Activated B cell treated with CpG ODN at 0.5 μM for 24 hours (primary cell): ENCODE measurements around the gene NLK. TPM values are rescaled to one million over a fixed set of nuclear protein-coding genes. Genes with fewer than 3 reads are reported as not detected.
"Not testable (repeated sequence)": the region's sequence is repeated elsewhere in the genome, so short reads cannot be mapped to it uniquely, and the experiment has no call there.

Experiments
- ATAC-seq: fragments of 200-7000 bp; cut with Tn5 transposase; one replicate; pipeline ENCODE4 v1.10.0; 2021; ENCODE audit warnings: low read depth, mild to moderate bottlenecking, moderate library complexity
- CTCF ChIA-PET: fragments of 350-600 bp; sonication (Branson Sonifier 250); formaldehyde crosslinking; loops from one replicate; lab custom pipeline; 2021; ENCODE audit warnings: antibody characterized with exemption; lab: Charles Lee
- POLR2A ChIA-PET: fragments of 350-600 bp; sonication (Branson Sonifier 250); formaldehyde crosslinking; loops from one replicate; lab custom pipeline; 2021; ENCODE audit warnings: antibody characterized with exemption; lab: Charles Lee
- DNase-seq: peaks from one replicate; pipeline ENCODE4 v3.0.0; 2022
- H3K27ac Mint-ChIP-seq: one replicate; pipeline ENCODE4 v1.8.0; 2020; ENCODE audit warnings: mixed read lengths
- H3K27me3 Mint-ChIP-seq: one replicate; pipeline ENCODE4 v1.8.0; 2021; ENCODE audit warnings: mixed read lengths
- H3K36me3 Mint-ChIP-seq: one replicate; pipeline ENCODE4 v1.8.0; 2021; ENCODE audit warnings: low read depth, mixed read lengths
- H3K4me1 Mint-ChIP-seq: one replicate; pipeline ENCODE4 v1.8.0; 2021; ENCODE audit warnings: mixed read lengths
- H3K4me3 Mint-ChIP-seq: one replicate; pipeline ENCODE4 v1.8.0; 2020; ENCODE audit warnings: mild to moderate bottlenecking, mixed read lengths
- H3K9me3 Mint-ChIP-seq: one replicate; pipeline ENCODE4 v1.8.0; 2020; ENCODE audit warnings: mixed read lengths
- CTCF ChIP-seq: fragments of 200-600 bp; IDR thresholded peaks from one replicate; pipeline ENCODE4 v1.8.0; 2022; ENCODE audit warnings: antibody characterized with exemption, mild to moderate bottlenecking
- intact Hi-C: fragments of 100-400 bp; cut with micrococcal nuclease; formaldehyde crosslinking; loops from one replicate; pipeline ENCODE4 v1.15.1; 2024
- total RNA-seq: library from RNA; stranded (reverse); gene quantifications from 2 replicates; pipeline ENCODE4 v1.2.3, GENCODE V29; 2022

Gene NLK
- total RNA-seq, 1 donor from 2014 or later = 24.6 TPM

GRCh38 chr17:28178800-28179199 is 136.3 kb downstream of the NLK start:
- no peak for TF ChIP-seq CTCF
- ATAC-seq (no peak), DNase-seq (no peak)
- H3K36me3 Mint-ChIP-seq = peaks cover 27% of the 10 kb centered on the region
- intact Hi-C loops = no loop called here
- CTCF ChIA-PET = no interaction called here
- POLR2A ChIA-PET = no interaction called here
- no peaks in the 10 kb centered on the region for H3K27me3 Mint-ChIP-seq
- no peaks in the 10 kb centered on the region for H3K9me3 Mint-ChIP-seq
- H3K4me3 Mint-ChIP-seq = no peak overlapping the region
- H3K27ac Mint-ChIP-seq = no peak overlapping the region
- H3K4me1 Mint-ChIP-seq = peaks cover 5% of the 10 kb centered on the region

- H3K27me3 Mint-ChIP-seq = no peaks in the 10 kb centered on the region
These were observed 138.0 kb downstream of the NLK start for GRCh38 chr17:28180449-28180848.

GRCh38 chr17:28181568-28181967 is 139.1 kb downstream of the NLK start:
- H3K9me3 Mint-ChIP-seq = no peaks in the 10 kb centered on the region
- no peaks in the 10 kb centered on the region for H3K27me3 Mint-ChIP-seq
- CTCF ChIA-PET = no interaction called here
- POLR2A ChIA-PET = no interaction called here
- intact Hi-C loops = no loop called here
- TF ChIP-seq CTCF = no peak
- H3K27ac Mint-ChIP-seq = no peak overlapping the region
- peaks cover 36% of the 10 kb centered on the region for H3K36me3 Mint-ChIP-seq
- ATAC-seq (no peak), DNase-seq (no peak)
- no peaks in the 10 kb centered on the region for H3K4me1 Mint-ChIP-seq
- H3K4me3 Mint-ChIP-seq = no peak overlapping the region

More at GRCh38 chr17:28180449-28180848, 138.0 kb downstream of the NLK start:
- no peak overlapping the region for H3K4me3 Mint-ChIP-seq
- DNase-seq (no peak), ATAC-seq (no peak)
- H3K4me1 Mint-ChIP-seq = no peaks in the 10 kb centered on the region
- intact Hi-C loops = no loop called here
- no peak overlapping the region for H3K27ac Mint-ChIP-seq
- no peaks in the 10 kb centered on the region for H3K9me3 Mint-ChIP-seq
- H3K36me3 Mint-ChIP-seq = peaks cover 26% of the 10 kb centered on the region
- no peak for TF ChIP-seq CTCF
- ChIA-PET POLR2A (no interaction called here), CTCF (no interaction called here)

DNA sequence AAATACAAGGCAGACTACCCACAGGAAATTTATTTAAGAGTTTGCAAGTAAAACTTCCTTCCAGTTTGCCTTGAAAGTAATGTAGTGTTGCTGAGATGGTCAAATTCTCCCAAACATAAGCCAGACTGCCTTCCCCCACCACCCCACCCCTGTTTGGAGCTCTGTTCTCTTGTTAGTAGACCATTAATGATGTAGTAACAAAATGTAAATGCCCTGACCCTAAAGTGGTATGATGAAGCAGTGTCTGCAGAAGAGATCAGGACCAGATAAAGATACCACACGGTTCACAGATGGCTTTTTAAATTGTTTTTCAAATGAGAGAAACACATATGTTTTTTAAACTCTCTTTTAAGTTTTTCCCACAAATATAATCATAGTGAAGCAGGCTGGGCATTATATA is 140.1 kb downstream of the NLK start:
- no peak overlapping the region for H3K27ac Mint-ChIP-seq

GRCh38 chr17:28185658-28186057 is 143.2 kb downstream of the NLK start:
- intact Hi-C loops = no loop called here
- no peak overlapping the region for H3K27ac Mint-ChIP-seq
- no peaks in the 10 kb centered on the region for H3K4me1 Mint-ChIP-seq
- H3K4me3 Mint-ChIP-seq = no peak overlapping the region
- no peaks in the 10 kb centered on the region for H3K27me3 Mint-ChIP-seq
- peaks cover 50% of the 10 kb centered on the region for H3K36me3 Mint-ChIP-seq
- CTCF ChIA-PET = no interaction called here
- TF ChIP-seq CTCF = no peak
- no peaks in the 10 kb centered on the region for H3K9me3 Mint-ChIP-seq
- POLR2A ChIA-PET = no interaction called here
- ATAC-seq (no peak), DNase-seq (no peak)

More for the DNA sequence above, 140.1 kb downstream of the NLK start:
- intact Hi-C loops = no loop called here
- Mint-ChIP-seq H3K4me1 (no peaks in the 10 kb centered on the region), H3K27me3 (no peaks in the 10 kb centered on the region), H3K9me3 (no peaks in the 10 kb centered on the region), H3K4me3 (no peak overlapping the region), H3K36me3 (peaks cover 40% of the 10 kb centered on the region)
- TF ChIP-seq CTCF = no peak
- no peak for ATAC-seq
- no peak for DNase-seq
- ChIA-PET POLR2A (no interaction called here), CTCF (no interaction called here)

GRCh38 chr17:28186472-28186871 is 144.0 kb downstream of the NLK start:
- CTCF ChIA-PET, ATAC-seq, H3K27me3 Mint-ChIP-seq, H3K27ac Mint-ChIP-seq, H3K9me3 Mint-ChIP-seq, H3K4me3 Mint-ChIP-seq, POLR2A ChIA-PET, intact Hi-C loops, H3K4me1 Mint-ChIP-seq, DNase-seq: not testable (repeated sequence)
- peaks cover 55% of the 10 kb centered on the region for H3K36me3 Mint-ChIP-seq
